GM23338 (cell line): ENCODE measurements around the gene ENPEP. TPM values are rescaled to one million over a fixed set of nuclear protein-coding genes. Genes with fewer than 3 reads are reported as not detected.

Experiments
- ATAC-seq: fragments of 200-7000 bp; cut with Tn5 transposase; 3 replicates; pipeline ENCODE4 v1.9.1; 2020
- DNase-seq: peaks from one replicate; pipeline ENCODE4 v3.0.0-alpha.2; 2015; ENCODE audit warnings: low spot score
- H2AFZ ChIP-seq: fragments of 200-600 bp; sonication (generic); 2 replicates; pipeline ENCODE4 v1.8.0; 2016; ENCODE audit warnings: antibody characterized with exemption, mild to moderate bottlenecking, moderate library complexity
- H3F3A ChIP-seq: fragments of 200-600 bp; sonication (generic); replicated peaks from 2 replicates; pipeline ENCODE4 v1.8.0; 2017; ENCODE audit warnings: antibody characterized with exemption, mixed run types, low read depth
- H3K27ac ChIP-seq: fragments of 200-600 bp; sonication (generic); 2 replicates; pipeline ENCODE4 v1.6.1; 2016; ENCODE audit warnings: low read depth
- H3K27me3 ChIP-seq: fragments of 200-600 bp; sonication (generic); 2 replicates; pipeline ENCODE4 v1.8.0; 2016; ENCODE audit warnings: mild to moderate bottlenecking, mixed run types, moderate library complexity; ENCODE audit not compliant: insufficient read depth
- H3K36me3 ChIP-seq: fragments of 200-600 bp; sonication (generic); 2 replicates; pipeline ENCODE4 v1.8.0; 2016; ENCODE audit warnings: mild to moderate bottlenecking; ENCODE audit not compliant: insufficient read depth
- H3K4me1 ChIP-seq: fragments of 200-600 bp; sonication (generic); 2 replicates; pipeline ENCODE4 v1.8.0; 2016; ENCODE audit warnings: mild to moderate bottlenecking, moderate library complexity; ENCODE audit not compliant: insufficient read depth
- H3K4me2 ChIP-seq: fragments of 200-600 bp; sonication (generic); 2 replicates; pipeline ENCODE4 v1.7.1; 2017; ENCODE audit warnings: mixed run types
- H3K4me3 ChIP-seq: fragments of 200-600 bp; sonication (generic); 2 replicates; pipeline ENCODE4 v1.6.1; 2016; ENCODE audit warnings: mixed run types
- H3K79me2 ChIP-seq: fragments of 200-600 bp; sonication (generic); replicated peaks from 2 replicates; pipeline ENCODE4 v1.8.0; 2017; ENCODE audit warnings: mild to moderate bottlenecking; ENCODE audit not compliant: insufficient read depth
- H3K9me2 ChIP-seq: fragments of 200-600 bp; sonication (generic); 2 replicates; pipeline ENCODE4 v1.8.0; 2017; ENCODE audit not compliant: insufficient read depth
- H4K20me1 ChIP-seq: fragments of 200-600 bp; sonication (generic); replicated peaks from 2 replicates; pipeline ENCODE4 v1.8.0; 2017; ENCODE audit warnings: mild to moderate bottlenecking; ENCODE audit not compliant: insufficient read depth
- H3K27ac Mint-ChIP-seq: 2 replicates; pipeline ENCODE4 v1.8.0; 2020; ENCODE audit warnings: inconsistent platforms, mild to moderate bottlenecking, moderate library complexity, mixed read lengths
- H3K27me3 Mint-ChIP-seq: 3 replicates; pipeline ENCODE4 v1.8.0; 2022; ENCODE audit warnings: low read depth, mild to moderate bottlenecking, moderate library complexity, mixed read lengths, inconsistent platforms; ENCODE audit not compliant: insufficient read depth, poor library complexity
- H3K36me3 Mint-ChIP-seq: 3 replicates; pipeline ENCODE4 v1.8.0; 2021; ENCODE audit warnings: low read depth, mild to moderate bottlenecking, inconsistent platforms, moderate library complexity, mixed read lengths
- H3K4me1 Mint-ChIP-seq: 3 replicates; pipeline ENCODE4 v1.8.0; 2020; ENCODE audit warnings: mild to moderate bottlenecking, inconsistent platforms, mixed read lengths
- H3K4me3 Mint-ChIP-seq: 3 replicates; pipeline ENCODE4 v1.8.0; 2021; ENCODE audit warnings: moderate library complexity, mild to moderate bottlenecking, inconsistent platforms, mixed read lengths
- H3K9me3 Mint-ChIP-seq: 3 replicates; pipeline ENCODE4 v1.8.0; 2020; ENCODE audit warnings: moderate library complexity, mild to moderate bottlenecking, inconsistent platforms, mixed read lengths
- CREB1 ChIP-seq: fragments of 250-450 bp; sonication (Bioruptor Pico); IDR thresholded peaks from 2 replicates; pipeline ENCODE4 v1.5.0; 2020; ENCODE audit warnings: low read depth, mild to moderate bottlenecking, moderate library complexity
- EZH2 ChIP-seq: fragments of 200-600 bp; sonication (generic); IDR thresholded peaks from one replicate; pipeline ENCODE4 v1.8.0; 2017; ENCODE audit warnings: antibody characterized with exemption, mild to moderate bottlenecking, low read depth; ENCODE audit not compliant: unreplicated experiment
- NANOG ChIP-seq: IDR thresholded peaks from 2 replicates; pipeline ENCODE4 v1.6.1; 2016; ENCODE audit warnings: antibody characterized with exemption, borderline replicate concordance
- ZNF331 ChIP-seq: fragments of 250-450 bp; sonication (Bioruptor Pico); IDR thresholded peaks from 2 replicates; pipeline ENCODE4 v1.5.0; 2020; ENCODE audit warnings: low read depth, mild to moderate bottlenecking, moderate library complexity
- polyA plus RNA-seq: library from polyadenylated mRNA; unstranded; fragments of >200 nt; fragmentation: Nextera tagmentation; extraction: Ambion mirVana; gene quantifications from 2 replicates; pipeline ENCODE4 v1.2.1, GENCODE V29; 2016
- total RNA-seq: library from RNA; depleted of rRNA; stranded (reverse); fragments of >200 nt; shearing (Covaris generic); gene quantifications from 2 replicates; pipeline ENCODE4 v1.2.3, GENCODE V29; 2014
- TF ChIP-seq, protein P1 (sequence below): IDR thresholded peaks from one replicate; pipeline ENCODE4 v1.6.1; 2018; ENCODE audit warnings: antibody characterized with exemption; ENCODE audit not compliant: unreplicated experiment
- TF ChIP-seq, protein P2 (sequence below): fragments of 250-450 bp; sonication (Bioruptor Pico); IDR thresholded peaks from 2 replicates; pipeline ENCODE4 v1.5.0; 2020; ENCODE audit warnings: mild to moderate bottlenecking, moderate library complexity

Gene ENPEP
- total and polyA plus RNA-seq, 2 experiments from 2014 or later = 0.79 to 1.5 TPM

DNA sequence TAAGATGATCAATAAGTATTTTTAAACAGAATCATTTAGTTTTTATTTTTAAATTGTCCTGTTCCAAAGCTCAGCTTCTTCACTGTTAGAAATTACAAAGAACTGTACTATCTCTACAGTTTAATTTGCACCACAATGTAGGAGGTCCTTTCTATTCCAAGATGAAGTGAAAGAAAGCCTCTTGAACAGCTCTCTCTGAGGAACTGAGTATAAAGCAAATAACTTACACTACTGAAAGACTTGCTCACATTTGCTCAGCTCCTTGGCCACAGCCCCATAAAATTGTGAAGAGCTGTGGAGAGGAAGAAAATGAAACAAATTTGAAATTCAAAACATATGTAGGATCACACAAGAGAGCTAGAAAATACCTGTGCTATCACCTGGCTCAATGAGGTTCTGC, 68.6 kb downstream of the ENPEP start:
- Histone ChIP-seq H3K4me3 (no peak overlapping the region), H3K4me2 (no peak overlapping the region), H3F3A (no peaks in the 10 kb centered on the region), H4K20me1 (no peaks in the 10 kb centered on the region), H3K79me2 (no peaks in the 10 kb centered on the region), H2AFZ (no peak overlapping the region), H3K4me1 (no peaks in the 10 kb centered on the region), H3K27me3 (no peaks in the 10 kb centered on the region), H3K36me3 (no peaks in the 10 kb centered on the region), H3K9me2 (peaks cover 4% of the 10 kb centered on the region; the same call in 1 of the 2 replicates), H3K27ac (no peak overlapping the region)
- Mint-ChIP-seq H3K27ac (no peak overlapping the region), H3K4me3 (no peak overlapping the region), H3K36me3 (no peaks in the 10 kb centered on the region), H3K9me3 (no peaks in the 10 kb centered on the region), H3K4me1 (peaks cover 4% of the 10 kb centered on the region; the same call in 1 of the 3 replicates), H3K27me3 (no peaks in the 10 kb centered on the region)
- TF ChIP-seq, protein P1, sequence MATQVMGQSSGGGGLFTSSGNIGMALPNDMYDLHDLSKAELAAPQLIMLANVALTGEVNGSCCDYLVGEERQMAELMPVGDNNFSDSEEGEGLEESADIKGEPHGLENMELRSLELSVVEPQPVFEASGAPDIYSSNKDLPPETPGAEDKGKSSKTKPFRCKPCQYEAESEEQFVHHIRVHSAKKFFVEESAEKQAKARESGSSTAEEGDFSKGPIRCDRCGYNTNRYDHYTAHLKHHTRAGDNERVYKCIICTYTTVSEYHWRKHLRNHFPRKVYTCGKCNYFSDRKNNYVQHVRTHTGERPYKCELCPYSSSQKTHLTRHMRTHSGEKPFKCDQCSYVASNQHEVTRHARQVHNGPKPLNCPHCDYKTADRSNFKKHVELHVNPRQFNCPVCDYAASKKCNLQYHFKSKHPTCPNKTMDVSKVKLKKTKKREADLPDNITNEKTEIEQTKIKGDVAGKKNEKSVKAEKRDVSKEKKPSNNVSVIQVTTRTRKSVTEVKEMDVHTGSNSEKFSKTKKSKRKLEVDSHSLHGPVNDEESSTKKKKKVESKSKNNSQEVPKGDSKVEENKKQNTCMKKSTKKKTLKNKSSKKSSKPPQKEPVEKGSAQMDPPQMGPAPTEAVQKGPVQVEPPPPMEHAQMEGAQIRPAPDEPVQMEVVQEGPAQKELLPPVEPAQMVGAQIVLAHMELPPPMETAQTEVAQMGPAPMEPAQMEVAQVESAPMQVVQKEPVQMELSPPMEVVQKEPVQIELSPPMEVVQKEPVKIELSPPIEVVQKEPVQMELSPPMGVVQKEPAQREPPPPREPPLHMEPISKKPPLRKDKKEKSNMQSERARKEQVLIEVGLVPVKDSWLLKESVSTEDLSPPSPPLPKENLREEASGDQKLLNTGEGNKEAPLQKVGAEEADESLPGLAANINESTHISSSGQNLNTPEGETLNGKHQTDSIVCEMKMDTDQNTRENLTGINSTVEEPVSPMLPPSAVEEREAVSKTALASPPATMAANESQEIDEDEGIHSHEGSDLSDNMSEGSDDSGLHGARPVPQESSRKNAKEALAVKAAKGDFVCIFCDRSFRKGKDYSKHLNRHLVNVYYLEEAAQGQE = no peak
- TF ChIP-seq CREB1 (CRISPR knock-in tag) = no peak
- TF ChIP-seq EZH2 = no peak
- no peak for TF ChIP-seq NANOG
- TF ChIP-seq ZNF331 (CRISPR knock-in tag) = no peak
- TF ChIP-seq, protein P2, sequence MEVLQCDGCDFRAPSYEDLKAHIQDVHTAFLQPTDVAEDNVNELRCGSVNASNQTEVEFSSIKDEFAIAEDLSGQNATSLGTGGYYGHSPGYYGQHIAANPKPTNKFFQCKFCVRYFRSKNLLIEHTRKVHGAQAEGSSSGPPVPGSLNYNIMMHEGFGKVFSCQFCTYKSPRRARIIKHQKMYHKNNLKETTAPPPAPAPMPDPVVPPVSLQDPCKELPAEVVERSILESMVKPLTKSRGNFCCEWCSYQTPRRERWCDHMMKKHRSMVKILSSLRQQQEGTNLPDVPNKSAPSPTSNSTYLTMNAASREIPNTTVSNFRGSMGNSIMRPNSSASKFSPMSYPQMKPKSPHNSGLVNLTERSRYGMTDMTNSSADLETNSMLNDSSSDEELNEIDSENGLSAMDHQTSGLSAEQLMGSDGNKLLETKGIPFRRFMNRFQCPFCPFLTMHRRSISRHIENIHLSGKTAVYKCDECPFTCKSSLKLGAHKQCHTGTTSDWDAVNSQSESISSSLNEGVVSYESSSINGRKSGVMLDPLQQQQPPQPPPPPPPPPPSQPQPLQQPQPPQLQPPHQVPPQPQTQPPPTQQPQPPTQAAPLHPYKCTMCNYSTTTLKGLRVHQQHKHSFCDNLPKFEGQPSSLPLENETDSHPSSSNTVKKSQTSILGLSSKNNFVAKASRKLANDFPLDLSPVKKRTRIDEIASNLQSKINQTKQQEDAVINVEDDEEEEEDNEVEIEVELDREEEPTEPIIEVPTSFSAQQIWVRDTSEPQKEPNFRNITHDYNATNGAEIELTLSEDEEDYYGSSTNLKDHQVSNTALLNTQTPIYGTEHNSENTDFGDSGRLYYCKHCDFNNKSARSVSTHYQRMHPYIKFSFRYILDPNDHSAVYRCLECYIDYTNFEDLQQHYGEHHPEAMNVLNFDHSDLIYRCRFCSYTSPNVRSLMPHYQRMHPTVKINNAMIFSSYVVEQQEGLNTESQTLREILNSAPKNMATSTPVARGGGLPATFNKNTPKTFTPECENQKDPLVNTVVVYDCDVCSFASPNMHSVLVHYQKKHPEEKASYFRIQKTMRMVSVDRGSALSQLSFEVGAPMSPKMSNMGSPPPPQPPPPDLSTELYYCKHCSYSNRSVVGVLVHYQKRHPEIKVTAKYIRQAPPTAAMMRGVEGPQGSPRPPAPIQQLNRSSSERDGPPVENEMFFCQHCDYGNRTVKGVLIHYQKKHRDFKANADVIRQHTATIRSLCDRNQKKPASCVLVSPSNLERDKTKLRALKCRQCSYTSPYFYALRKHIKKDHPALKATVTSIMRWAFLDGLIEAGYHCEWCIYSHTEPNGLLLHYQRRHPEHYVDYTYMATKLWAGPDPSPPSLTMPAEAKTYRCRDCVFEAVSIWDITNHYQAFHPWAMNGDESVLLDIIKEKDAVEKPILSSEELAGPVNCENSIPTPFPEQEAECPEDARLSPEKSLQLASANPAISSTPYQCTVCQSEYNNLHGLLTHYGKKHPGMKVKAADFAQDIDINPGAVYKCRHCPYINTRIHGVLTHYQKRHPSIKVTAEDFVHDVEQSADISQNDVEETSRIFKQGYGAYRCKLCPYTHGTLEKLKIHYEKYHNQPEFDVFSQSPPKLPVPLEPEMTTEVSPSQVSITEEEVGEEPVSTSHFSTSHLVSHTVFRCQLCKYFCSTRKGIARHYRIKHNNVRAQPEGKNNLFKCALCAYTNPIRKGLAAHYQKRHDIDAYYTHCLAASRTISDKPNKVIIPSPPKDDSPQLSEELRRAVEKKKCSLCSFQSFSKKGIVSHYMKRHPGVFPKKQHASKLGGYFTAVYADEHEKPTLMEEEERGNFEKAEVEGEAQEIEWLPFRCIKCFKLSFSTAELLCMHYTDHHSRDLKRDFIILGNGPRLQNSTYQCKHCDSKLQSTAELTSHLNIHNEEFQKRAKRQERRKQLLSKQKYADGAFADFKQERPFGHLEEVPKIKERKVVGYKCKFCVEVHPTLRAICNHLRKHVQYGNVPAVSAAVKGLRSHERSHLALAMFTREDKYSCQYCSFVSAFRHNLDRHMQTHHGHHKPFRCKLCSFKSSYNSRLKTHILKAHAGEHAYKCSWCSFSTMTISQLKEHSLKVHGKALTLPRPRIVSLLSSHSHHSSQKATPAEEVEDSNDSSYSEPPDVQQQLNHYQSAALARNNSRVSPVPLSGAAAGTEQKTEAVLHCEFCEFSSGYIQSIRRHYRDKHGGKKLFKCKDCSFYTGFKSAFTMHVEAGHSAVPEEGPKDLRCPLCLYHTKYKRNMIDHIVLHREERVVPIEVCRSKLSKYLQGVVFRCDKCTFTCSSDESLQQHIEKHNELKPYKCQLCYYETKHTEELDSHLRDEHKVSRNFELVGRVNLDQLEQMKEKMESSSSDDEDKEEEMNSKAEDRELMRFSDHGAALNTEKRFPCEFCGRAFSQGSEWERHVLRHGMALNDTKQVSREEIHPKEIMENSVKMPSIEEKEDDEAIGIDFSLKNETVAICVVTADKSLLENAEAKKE (CRISPR knock-in tag) = no peak
- DNase-seq = no peak
- ATAC-seq = no peak
